GM12874 (cell line): ENCODE data around the gene ARFGAP2.

Source experiments
- CTCF ChIP-seq: IDR thresholded peaks from 2 replicates; pipeline ENCODE4 v1.5.1; 2011; ENCODE audit warnings: low read depth, mild to moderate bottlenecking, control low read depth, low read length, moderate library complexity; ENCODE audit not compliant: insufficient read depth

The ARFGAP2 gene

DNA sequence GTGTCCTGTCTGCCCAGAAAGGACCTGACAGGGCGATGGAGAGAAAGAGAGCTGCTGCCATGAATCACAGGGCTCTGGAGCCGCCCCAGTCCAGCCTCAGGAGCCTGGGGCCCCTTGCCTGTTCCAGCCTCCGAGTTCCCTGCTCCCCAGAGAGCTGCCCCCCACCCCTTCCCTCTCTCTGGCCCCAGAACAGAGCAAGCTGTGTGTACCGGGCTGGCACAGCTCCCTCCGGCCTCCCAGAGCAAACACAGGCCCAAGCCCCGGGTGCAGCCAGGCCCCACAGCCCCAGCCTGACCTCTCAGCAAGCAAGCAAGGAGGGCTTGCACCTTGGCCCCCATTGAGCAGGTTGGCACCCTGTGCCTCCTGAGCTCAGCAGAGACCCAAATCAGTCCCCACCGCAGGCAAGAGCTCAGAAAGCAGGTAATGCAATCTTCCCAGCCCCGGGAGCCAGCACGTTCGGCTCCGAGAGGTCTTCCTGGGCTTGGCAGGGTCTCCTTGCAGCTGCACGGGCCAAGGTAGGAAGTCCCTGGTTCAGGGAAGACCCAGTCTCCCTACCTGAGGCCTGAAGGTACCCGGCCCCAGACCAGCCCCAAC, 8.1 kb upstream of the ARFGAP2 start:
- TF ChIP-seq CTCF: no peak

DNA sequence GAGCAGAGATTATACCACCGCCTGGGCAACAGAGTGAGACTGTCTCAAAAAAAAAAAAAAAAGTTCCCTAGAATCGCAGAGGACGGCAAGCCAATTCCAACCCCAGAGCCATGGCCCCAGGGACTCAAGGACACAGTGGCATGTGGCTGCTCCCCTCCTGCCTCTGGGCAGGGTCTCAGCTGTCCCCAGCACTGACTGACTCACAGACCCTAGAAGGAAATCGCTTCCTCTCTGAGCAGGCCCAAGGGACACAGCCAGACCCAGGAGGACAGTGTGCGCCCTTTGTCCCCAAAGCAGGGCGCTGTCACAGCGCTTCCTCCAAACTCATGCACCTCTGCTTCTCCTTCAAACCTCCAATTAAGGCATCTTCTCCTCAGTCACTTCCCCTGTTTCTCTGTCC, 7.3 kb upstream of the ARFGAP2 start:
- no peak for TF ChIP-seq CTCF

GRCh38 chr11:47183031-47183856, 6.6 kb upstream of the ARFGAP2 start:
- no peak for TF ChIP-seq CTCF

GRCh38 chr11:47182380-47182779, 5.7 kb upstream of the ARFGAP2 start:
- no peak for TF ChIP-seq CTCF

DNA sequence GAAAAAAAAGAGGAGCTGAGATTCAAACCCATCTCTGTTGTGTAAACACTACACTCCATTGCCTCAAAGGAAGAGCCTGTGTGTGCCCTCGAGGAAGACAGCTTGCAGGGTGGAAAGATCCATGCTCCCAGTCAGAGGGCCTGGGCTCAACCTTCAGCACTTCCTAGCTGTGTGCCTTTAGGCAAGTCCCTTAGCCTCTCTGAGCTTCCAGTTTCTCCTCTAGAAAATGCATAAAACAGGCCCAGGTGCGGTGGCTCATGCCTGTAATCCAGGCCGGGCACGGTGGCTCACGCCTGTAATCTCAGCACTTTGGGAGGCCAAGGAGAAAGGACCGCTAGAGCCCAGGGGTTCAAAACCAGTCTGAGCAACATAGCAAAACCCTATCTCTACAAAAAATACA, 4.6 kb upstream of the ARFGAP2 start:
- no peak for TF ChIP-seq CTCF

DNA sequence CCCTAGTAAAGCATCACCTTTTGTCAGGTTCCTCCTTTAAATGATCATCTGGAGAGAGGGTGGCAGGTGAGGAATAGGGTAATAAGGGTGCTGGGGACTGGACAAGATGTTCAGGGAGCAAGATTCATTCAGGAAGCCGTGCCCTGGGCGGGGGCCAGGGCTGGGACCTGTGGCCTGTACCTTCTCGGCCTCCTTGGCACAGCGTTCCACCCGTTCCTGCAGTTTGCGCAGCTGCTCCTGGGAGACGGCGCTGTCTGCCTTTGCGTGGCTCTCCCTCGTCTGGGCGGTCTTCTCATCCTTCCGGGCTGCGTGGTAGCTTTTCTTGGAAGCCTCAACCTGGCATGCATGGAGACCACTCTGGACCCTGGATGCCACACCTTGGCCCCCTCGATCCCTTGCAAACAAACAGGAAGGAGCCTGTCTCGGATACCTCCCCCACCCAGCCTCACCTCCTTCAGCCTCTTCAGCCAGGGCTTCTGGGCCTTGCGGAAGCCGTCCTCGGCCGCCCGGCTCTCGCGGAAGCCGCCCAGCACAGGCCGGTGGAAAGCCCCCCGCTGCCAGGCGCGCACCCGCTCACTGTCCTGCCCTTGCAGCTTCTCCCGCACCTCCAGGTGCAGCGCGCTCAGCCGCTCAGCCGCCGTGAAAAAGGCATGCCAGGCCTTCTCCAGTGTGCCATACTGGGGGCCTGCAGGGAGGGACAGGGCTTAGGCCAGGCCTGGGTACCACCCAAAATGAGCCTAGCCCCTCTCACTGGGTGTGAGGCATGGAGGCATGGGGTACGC, 3.5 kb upstream of the ARFGAP2 start:
- TF ChIP-seq CTCF: no peak

DNA sequence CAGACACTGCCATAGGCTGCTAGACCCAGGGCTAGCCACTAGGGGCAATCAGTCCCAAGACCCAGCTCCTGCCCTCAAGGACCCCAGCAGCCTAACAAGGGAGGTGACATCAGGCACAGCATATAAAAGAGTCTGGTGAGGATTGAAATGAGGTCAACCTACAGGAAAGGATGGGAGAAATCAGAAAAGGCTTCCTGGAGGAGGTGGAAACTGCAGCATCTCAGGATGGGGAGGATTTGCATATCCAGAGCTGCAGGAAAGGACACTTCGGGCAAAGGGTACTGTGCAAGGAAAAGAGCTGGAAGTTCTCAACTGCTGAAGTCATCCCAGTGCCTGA, 2.9 kb upstream of the ARFGAP2 start:
- TF ChIP-seq CTCF: peak; percentile 83
